D721Med (cell line): Measurements from ENCODE around the gene CORT.

Experiments used
- DNase-seq: peaks from one replicate; pipeline ENCODE4 v3.0.0; 2011; ENCODE audit warnings: low spot score; ENCODE audit not compliant: insufficient read length
- FAIRE-seq: peaks from 2 replicates; lab custom pipeline; 2011; peaks lifted over from hg19 to GRCh38; lab: Jason Lieb, UNC
- CTCF ChIP-seq: IDR thresholded peaks from 2 replicates; pipeline ENCODE4 v1.5.1; 2012; ENCODE audit warnings: mild to moderate bottlenecking, control low read depth; ENCODE audit not compliant: insufficient read depth; ENCODE audit errors: missing control alignments

CORT gene

DNA sequence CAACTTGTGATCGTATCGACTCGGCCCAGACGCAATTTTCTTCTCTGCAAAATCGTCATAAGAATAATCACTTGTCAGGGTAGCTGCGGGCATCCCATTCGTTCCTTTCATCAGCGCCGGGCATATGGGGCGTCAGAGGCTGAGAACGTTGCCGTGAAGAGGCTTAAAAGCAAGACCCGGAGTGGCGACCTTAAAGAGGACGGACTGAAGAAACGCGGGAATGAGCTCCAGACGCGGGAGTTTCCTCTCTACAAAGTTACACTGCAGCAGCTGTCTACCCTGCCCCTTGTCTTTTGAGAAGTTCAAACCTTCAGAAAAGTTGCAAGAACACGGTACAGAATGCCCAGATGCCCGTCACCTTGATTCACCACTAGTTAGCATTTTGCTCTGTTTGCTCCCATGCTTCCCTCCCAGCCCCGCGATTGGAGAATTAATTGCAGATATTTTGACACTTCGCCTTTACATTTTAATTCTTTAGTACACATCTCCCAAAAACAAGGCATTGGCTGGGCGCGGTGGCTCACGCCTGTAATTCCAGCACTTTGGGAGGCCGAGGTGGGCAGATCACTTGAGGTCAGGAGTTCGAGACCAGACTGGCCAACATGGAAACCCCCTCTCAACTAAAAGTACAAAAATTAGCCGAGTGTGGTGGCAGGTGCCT, 18.6 kb upstream of the CORT start:
- DNase-seq (no peak), FAIRE-seq (no peak)
- no peak for TF ChIP-seq CTCF

DNA sequence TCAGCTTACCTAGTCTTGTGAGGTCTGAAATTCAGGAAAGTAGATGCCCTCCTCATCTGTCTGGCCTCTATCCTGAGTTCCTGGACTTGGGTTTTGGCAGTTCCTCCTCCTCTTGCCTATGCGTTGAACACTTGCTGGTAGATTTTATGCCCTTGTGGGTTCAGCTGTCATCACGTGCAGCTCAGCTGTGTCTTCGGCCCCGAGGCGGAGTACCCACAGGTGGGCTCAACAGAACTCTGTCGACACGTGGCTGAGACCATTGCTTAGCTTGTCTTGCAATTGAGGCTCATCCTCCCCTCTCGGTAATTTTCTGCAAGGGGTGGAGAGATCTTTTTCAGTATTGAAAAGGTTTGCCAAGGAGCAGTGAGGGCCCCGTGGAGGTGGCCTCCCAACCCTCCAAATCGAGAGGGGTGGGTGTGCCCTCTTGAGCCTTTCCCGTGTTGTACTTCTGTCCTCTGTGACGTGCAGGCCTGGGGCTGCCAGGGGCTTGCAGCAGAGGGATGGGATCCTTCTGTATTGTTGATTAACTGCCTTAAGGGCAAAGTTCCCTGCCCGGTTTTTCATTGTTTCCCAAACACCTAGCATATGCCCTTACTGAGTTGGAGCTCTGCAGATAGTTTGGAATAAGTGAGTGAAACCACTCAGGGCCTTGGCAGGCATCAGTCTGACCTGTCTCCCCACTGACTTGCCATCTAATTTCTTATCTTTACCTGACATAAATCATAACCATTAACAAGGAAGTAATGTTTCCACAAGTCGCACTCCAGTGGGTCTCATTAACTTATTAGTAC, 16.7 kb upstream of the CORT start:
- no peak for TF ChIP-seq CTCF
- DNase-seq (no peak), FAIRE-seq (no peak)

DNA sequence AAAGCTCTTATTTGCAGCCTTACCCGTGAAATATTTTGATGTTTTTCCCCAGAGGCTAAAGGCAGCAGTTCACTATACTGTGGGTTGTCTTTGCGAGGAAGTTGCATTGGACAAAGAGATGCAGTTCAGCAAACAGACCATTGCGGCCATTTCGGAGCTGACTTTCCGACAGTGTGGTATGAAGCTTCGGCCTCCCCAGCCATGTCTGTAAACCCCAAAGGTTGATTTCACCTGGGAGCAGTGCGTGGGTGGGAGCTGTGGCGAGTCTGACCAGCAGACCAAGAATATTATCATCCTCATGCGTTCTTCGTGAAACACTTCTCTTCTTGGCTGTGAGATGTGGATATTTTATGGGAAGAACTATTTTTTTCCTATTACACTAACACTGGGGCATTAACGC, 16.0 kb upstream of the CORT start:
- DNase-seq (no peak), FAIRE-seq (no peak)
- no peak for TF ChIP-seq CTCF

- FAIRE-seq (no peak), DNase-seq (no peak)
- no peak for TF ChIP-seq CTCF
Observed at GRCh38 chr1:10434590-10434989, 15.2 kb upstream of the CORT start.

- TF ChIP-seq CTCF, result no peak
- FAIRE-seq (no peak), DNase-seq (no peak)
Observed at GRCh38 chr1:10437052-10437451, 12.8 kb upstream of the CORT start.

DNA sequence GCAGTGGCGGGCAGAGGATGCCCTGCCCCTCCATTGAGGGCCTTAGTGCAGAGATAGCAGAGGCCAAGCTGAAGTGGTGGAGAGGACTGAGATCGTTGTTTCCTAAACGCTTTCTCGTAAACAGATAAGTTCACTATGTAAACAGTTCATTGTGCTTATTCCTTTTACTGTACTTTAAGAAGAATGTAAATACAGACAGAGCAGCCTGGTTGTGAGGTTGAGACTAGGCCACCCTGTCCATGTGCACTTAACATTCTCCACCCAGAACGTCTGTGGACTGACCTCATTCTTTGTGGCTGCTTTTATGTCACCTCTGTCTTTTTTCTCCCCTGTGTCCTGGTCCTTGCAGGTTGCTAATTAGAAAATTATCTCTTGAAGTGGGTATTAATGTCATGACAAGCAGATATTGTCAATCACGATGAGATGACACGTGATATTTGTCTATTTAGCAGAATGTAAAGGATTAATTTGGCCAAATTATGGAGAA, 11.1 kb upstream of the CORT start:
- TF ChIP-seq CTCF, result no peak

GRCh38 chr1:10440305-10440704, 9.5 kb upstream of the CORT start:
- TF ChIP-seq CTCF, result no peak
- no peak for FAIRE-seq
- no peak for DNase-seq

More for the DNA sequence above, 11.1 kb upstream of the CORT start:
- FAIRE-seq, result no peak
- DNase-seq, result no peak
